SK-N-DZ (cell line): ENCODE measurements around the gene PSMG3.
"Not testable (repeated sequence)": the region's sequence is repeated elsewhere in the genome, so short reads cannot be mapped to it uniquely, and the experiment has no call there.

Source experiments
- DNase-seq: peaks from one replicate; pipeline ENCODE4 v3.0.0-alpha.2; 2015; ENCODE audit warnings: low spot score

The PSMG3 gene

DNA sequence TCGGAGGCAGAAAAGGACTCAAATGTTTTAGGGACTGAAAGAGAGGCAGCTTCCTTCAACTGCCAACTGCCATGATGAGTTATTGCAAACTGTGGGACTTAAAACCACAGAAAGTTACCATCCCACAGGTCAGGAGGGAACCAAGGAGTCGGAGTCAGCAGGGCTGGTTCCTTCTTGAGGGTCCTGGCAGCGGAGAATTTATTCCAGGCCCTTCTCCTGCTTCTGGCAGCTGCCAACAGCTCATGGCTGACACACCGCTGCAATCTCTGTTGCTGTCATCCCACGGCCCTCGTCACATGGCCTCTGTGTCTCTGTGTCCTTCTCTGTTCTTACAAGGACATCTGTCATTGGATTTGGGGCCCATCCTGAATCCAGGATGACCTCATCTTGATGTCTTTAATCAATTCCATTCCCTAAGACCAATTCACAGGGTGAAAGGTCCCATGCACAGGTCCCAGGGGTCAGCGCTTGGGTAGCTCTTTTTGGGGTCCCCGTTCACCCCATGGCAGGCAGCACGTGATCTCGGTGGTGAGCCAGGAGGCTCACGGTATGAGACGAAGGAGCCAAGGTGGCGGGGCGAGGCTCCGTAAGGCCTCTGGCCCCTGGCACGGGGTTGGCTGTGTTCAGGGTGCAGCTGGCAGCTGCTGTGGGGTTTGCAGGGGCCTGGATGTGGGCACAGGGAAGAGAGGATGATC lies 27.4 kb upstream of the PSMG3 start:
- no peak for DNase-seq

DNA sequence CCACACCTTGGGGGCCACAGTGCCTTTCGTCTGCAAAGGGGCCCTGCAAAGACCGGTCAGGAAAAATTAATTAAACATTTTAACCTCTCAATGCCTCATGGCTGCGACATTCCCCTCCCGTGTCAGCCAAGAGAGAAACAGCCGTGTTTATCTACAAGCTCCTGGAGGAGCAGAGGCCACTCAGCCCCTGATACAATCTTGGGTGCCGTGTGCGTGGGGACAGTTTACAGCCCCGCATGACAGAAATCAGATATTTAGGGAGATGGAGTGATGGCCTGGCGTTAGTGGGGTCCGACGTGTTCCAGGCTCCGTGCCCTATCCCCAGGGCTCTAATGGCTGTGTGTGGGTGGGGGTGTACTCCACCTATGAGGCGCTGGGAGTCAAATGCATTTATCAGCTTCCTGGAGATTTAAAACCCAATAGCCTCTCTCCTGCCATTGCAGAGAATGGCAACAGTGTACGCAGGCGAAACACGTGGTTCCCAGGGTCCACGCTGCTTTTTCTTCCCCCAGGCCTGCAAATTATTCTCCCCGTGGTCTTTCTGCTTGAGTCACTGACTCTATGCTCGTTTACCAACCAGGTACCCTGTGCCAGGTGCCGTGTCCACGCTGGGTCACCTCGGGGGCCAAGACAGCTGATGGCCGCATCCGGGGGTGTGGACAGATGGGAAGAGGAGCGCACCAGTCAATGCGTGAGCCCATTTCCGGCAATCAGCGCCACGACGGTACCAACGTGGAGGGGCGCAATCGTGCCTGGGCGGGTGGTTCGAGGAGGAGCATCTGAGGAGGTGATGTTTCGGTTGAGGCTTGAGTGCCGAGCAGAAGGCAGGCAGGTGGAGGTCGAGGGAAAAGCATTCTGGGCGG lies 26.6 kb upstream of the PSMG3 start:
- peak; percentile 42 for DNase-seq

DNA sequence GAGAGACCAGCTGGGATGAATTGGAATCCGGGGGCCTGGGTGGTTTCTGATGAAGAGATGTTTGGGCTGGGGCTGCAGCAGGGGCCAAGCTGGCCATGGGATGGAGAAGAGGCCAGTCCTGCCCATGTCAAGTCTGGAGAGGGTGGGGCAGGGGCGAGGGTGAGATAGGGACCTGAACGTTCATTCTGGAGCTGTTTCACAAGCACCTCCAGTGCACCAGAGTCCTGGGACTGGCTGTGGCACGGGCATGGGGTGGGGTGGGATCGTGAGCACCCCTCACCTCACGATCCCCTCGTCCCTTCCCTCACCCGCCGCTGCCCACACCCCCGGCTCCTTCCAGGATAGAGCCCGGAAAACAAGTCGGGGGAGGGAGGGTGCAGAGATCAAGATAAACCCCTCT lies 25.8 kb upstream of the PSMG3 start:
- DNase-seq: no peak

DNA sequence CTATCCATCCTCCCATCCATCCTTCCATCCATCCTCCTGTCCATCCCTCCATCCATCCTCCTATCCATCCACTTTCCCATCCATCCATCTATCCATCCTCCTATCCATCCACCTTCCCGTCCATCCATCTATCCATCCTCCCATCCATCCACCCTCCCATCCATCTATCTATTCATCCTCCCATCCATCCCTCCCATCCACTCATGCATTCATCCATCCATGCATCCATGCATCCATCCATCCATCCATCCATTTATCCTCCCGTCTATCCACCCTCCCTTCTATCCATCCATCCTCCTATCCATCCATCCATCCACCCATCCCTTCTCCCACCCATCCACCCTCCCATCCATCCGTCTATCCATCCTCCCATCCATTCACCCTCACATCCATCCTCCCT lies 25.2 kb upstream of the PSMG3 start:
- no peak for DNase-seq

DNA sequence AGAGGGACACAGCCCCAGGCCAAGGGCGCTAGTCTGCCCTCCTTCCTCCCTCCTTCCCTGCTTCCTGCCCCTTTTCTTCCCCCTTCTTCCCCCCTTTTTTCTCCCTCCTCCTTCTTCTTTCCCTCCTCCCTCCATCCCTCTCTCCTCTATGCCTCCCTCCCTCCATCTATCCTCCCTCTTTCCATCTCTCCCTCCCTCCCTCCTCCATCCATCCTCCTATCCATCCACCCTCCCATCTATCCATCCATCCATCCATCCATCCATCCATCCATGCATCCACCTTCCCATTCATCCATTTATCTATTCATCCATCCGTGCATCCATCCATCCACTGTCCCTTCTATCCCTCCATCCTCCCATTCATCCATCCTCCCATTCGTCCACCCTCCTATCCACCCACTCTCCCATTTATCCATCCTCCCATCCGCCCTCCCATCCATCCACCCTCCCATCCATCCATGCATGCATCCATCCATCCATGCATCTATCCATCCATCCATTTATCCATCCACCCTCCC lies 24.1 kb upstream of the PSMG3 start:
- DNase-seq: no peak

DNA sequence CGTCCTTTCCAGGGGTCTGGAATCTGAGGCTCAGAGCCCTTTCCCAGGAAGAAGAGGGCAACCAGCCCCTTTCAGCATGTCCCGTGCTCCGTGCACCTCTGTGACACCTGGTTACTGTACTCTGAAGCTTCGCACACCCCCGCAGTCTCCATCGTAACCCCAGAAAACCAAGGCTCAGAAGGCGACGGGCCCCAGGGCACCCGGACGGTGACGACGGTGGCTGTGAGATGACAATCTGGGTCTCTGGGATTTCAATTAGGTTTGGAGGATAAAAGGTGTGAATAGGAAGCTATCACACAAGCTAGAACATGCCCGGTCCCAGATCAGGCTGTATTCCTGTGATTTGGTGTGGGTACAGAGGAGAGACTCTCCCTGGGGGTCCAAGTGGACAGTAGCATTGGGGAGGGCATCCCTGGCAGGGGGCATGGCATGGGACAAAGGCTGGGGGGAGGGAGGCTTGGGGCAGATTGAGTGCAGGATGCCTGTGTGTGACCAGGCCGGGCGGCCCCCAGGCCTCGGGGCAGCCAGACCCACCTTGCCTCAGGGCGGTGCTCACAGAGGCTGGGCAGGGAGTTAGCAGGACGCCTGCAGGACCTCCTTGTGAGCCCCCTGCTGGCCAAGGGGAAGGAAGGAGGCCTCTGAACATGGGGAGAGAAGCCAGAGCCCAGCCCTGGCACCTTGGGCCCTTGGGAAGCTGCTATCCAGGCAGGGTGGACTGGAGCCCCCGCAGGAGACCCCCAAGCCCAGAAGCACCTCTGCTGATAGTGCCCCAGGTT lies 23.4 kb upstream of the PSMG3 start:
- DNase-seq: peak; percentile 75

DNA sequence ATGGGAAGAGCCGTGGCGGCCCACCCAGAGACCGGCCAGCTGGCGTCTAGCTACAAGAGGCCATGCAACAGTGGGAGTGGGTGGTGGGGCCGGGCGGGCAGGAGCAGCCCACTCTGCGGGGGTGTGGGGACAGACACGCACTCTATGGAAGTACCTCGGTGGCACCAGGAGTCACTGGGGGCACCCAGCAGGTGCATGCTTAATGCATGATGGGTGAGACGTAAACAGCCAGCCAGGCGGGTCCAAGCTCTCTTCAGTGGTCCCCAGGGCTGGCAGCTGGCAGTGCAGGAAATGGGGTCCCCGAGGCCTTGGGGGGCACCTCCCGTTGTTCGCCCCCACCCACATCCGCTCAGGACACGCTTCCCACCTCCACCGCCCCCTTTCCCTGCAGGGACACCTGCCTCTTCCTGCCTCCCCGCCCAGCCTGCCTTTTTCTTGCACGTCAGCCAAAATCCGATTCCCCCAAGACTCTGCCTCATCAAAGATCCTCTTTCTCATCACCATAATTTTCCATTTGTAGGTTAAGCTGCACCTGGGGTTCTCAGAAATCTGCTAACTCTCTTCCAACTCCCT lies 22.6 kb upstream of the PSMG3 start:
- DNase-seq: no peak

DNA sequence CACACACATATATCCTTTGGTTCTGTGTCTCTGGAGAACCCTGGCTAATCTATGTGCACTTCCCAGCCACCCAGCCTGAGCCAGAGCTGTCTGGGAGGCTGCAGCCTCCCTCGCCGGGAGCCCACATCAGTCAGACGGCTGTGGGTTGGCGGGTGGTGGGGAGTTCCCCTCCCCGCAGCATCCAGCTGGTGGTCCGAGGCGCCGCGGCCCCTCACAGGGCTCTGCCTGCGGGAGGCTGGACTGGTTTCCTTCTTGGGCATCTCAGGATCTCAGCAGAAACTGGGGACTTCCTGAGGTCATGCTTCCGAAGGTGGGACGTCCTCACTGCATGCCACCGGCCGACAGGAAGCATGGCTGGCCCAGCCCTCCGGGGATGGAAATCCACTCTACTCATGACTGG lies 22.0 kb upstream of the PSMG3 start:
- no peak for DNase-seq

DNA sequence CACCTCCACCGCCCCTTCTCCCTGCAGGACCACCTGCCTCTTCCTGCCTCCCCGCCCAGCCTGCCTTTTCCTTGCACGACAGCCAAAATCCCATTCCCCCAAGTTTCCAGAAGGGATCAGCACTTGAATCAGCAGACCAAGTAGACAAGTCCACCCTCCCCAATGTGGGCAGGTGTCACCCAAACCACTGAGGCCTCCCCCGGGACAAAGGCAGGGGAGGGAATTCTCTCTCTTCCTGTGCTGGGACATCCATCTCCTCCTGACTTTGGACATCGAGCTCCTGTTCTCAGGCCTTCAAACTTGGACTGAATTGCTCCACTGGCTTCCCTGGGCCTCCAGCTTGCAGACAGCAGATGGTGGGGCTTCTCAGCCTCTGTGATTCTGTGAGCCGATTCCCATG lies 21.6 kb upstream of the PSMG3 start:
- no peak for DNase-seq

DNA sequence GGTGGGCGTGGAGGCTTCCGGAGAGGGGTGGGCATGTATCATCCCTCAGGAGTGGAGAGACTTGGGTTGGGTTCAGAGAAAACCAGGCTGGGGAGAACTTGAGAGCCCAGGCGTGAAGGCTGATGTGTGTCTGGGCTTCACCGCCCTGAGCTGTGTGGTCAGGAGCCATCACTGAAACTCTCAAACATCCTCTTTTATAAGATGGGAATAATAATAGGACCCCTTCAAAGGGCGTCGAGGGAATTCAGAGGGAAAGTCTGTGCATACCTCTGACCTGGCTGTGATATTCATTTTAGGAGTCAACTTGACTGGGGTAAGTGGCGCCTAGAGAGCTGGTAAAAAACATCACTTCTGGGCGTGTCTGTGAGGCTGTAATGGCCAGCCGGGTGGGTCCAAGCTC lies 21.1 kb upstream of the PSMG3 start:
- DNase-seq: no peak

DNA sequence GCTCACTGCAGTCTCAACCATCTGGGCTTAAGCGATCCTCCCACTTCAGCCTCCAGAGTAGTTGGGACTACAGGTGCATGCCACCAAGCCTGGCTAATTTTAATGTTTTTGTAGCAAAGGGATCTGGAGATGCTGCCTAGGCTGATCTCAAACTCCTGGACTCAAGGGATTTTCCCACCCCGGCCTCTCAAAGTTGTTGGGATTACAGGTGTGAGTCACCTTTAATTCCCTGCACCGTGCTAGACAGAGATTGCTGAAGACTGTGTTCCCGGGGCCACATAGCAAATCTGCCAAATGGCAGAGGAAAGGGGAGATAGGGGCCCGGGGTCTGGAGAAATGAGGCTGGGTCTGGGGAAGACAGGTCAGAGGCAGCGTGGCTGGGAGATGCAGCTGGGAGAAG lies 20.6 kb upstream of the PSMG3 start:
- no peak for DNase-seq

DNA sequence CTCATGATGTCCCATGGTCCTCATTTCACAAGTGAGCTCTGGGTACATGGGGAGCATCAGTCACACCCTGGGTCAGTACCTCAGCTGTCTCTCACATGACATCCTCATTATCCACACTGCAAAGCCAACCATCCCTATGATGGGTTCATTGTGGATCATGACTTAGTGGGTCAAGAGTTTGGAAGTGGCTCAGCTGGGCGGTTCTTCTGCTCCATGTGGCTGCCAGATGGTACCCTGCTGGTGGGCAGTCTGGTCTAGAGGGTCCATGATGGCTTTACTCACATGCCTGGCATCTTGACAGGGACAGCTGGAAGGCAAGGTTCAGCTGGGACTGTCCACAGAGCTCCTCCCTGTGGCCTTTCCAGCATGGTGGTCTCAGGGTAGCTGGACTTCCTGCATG lies 19.1 kb upstream of the PSMG3 start:
- DNase-seq: no peak

DNA sequence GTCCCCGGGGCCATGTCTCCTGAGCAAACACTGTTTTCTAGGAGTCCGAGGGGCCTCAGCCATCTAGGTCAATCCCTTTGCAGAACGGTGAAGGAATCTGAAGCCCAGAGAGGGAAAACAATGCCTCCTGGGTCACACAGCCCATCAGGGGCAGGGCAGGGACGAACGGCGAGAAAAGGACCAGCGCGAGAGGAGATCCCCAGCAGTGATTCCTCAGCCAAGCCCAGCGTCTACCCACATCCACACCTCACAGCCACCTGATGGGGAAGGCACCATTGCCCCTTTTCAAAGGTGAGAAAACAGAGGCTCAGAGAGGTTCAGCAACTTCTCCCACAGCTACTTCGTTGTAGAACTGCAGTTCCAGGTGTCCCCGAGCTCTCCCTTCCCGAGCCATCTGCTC lies 17.9 kb upstream of the PSMG3 start:
- DNase-seq: no peak

DNA sequence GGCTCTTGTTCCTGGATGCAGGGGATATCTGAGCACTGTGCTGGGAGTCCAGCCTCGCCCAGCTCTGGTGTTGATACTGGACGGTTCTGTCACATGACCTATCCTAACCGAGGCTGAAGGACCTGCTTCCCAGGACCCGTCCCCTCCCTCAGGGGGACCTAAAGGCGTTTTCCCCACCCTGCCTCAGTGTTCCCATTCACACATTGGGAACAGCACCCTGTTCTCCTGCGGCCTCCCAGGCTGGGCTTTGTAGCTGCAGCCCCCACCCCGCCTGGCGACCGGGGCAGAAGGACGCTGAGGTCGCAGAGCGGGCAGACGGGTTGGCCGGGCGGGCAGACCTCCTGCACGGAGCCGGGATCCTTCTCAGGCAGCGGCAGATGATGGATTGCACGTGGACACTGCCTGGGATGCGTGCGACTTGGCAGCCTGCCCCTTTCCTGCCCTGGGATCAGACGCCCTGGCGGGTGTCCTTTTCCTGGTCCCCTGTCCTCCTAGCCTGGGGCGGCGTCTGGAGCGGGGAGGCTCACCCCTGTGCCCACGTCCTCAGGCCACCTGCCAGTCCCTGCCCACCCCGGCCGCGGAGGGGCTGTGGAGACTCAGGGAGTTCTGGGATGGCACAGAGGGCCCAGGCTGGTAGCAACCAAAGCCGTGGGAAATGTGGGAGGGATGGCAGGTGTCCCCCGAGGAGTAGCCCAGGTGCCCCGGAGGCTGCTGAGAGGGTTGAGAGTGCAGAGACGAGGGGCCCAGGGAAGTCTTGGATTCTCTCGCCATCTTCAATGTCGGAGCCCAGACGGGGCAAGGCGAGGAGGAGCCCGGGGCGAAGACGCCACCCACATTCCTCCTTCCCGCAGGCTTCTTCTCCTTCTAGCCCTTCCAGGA lies 17.2 kb upstream of the PSMG3 start:
- DNase-seq: peak; percentile 64

DNA sequence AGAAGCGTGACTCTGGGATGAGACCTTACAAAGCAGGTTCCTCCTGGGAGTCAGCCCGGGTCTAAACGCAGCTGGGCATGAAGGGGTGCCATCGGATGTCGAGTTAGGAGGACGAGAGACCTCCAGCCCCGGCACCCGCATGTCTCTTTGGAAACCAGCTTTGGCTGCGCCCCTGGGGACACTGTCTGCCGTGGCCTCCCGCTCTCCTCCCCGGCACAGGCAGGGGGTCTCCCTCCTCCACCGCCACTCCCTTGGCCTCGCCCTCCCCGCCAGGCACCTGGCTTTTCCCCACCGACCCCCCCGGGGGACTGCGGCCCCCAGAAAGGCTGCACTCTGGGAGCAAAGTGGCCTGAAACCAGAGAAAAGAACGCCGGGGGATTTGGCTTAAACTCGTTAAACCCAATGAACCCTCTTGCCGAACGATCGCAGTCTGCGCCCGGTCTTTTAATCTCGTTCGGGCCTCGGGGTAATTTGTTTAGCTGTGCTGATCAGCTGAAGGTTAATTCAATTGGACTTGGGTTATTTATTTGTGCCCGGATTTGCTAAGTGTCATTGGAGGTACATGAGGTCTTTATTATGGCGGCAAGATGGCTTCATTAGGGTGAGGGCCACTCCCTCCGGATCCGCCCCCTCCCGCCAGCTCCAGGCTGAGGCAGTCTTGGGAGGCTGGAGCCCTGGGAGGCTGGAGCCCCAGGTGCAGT lies 16.4 kb upstream of the PSMG3 start:
- DNase-seq: peak; percentile 98

DNA sequence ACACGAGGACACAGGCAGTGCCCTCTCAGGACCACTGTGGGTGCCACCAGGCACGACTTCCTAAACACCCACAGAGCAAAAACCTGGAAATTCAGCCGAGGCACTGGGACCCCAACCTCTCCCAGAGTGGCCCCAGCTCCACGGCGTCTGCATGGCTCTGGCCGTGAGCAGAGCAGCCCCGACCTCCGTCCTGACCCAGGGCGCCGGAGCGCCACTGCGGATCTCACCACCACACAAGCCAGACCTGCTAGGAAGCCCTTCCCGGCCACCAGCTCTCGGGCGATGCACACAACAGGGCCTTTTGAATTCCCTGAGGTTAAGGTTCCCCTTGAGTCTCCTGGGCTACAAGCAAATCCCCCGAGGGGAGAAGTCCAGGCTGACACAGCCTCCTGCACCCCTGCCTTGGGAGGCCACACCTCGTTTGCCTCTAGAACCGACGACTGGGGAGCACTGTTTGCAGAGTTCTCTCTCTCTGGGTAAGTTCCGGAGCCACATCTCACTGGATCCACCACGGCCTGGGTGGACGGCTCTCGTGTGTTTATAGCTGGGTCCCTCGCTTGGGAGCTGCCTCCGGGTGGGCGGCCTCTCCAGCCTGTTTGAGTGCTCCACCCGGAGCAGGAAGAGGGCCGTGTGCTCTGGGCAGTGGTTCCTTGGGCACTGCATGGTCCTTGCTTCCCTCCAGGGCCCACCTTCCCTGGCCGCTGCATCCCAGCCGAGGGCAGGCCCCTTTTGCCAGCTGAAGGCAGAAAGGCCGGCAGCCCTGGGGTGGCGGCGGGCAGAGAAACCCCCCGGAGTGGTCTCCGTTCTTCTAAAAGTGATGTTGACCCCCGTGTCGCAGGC lies 15.5 kb upstream of the PSMG3 start:
- no peak for DNase-seq

DNA sequence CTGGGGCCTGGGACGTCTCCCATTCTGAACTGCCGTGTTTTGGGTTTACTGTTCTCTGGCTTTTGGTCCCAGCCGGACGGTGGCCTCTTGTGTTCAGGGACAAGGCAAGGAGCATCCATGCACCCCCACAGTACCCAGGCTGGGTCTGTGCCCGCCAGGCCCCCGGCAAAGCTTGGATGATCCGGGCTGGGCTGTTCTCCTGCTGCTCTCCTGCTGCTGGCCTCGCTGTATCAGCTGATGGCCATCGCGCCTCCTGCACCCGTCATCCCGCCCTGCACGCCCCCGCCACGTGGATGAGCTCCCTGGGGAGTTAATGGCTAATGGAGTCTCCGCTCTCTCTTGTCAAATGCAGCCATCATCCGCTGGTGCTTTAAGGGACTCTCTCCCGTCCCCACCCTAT lies 14.9 kb upstream of the PSMG3 start:
- no peak for DNase-seq

DNA sequence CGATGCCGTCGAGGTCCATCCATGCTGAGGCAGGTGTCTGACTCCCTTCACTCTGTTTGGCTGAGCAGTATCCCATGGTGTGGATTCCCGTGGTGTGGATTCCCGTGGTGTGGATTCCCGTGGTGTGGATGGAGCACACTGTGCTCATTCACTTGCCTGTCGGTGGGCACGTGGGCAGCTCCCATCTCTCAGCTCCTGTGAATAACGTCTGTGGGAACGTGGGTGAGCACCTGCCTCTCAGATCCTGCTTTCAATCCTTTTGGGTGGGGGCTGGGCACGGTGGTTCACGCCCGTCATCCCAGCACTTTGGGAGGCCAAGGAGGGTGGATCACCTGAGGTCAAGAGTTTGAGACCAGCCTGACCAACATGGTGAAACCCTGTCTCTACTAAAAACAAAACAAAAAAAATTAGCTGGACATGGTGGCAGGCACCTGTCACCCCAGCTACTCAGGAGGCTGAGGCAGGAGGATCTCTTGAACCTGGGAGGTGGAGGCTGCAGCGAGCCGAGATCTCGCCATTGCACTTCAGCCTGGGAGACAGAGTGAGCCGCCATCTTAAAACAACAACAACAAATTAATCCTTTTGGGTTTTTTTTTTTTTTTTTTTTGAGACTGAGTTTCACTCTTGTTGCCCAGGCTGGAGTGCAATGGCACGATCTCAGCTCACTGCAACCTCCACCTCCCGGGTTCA lies 13.6 kb upstream of the PSMG3 start:
- not testable (repeated sequence) for DNase-seq
